DND-41 (cell line): Measurements from ENCODE around the gene DIS3L2.

Experiments used
- ATAC-seq: fragments of 200-7000 bp; cut with Tn5 transposase; 3 replicates; pipeline ENCODE4 v1.9.1; 2021; ENCODE audit warnings: low read depth; ENCODE audit not compliant: insufficient read depth
- DNase-seq: peaks from one replicate; pipeline ENCODE4 v3.0.0-alpha.2; 2020
- H2AFZ ChIP-seq: 2 replicates; pipeline ENCODE4 v1.6.0; 2012; ENCODE audit warnings: low read depth, low read length
- H3K27ac ChIP-seq: 2 replicates; pipeline ENCODE4 v1.5.1; 2012; ENCODE audit warnings: low read length, inconsistent platforms
- H3K27me3 ChIP-seq: fragments of 200-600 bp; sonication (generic); 2 replicates; pipeline ENCODE4 v1.6.0; 2012; ENCODE audit warnings: low read length, mild to moderate bottlenecking, inconsistent platforms; ENCODE audit not compliant: insufficient read depth, poor library complexity
- H3K36me3 ChIP-seq: 2 replicates; pipeline ENCODE4 v1.5.1; 2012; ENCODE audit warnings: low read length, inconsistent platforms; ENCODE audit not compliant: insufficient read depth
- H3K4me1 ChIP-seq: 2 replicates; pipeline ENCODE4 v1.5.1; 2012; ENCODE audit warnings: mild to moderate bottlenecking, low read length; ENCODE audit not compliant: insufficient read depth
- H3K4me2 ChIP-seq: 2 replicates; pipeline ENCODE4 v1.6.0; 2012; ENCODE audit warnings: mild to moderate bottlenecking, moderate library complexity, low read length, inconsistent platforms; ENCODE audit not compliant: insufficient read depth
- H3K4me3 ChIP-seq, 2 experiments: fragments of 200-600 bp in 1 of 2; shearing (Covaris generic) in 1 of 2; 2 replicates each; pipeline ENCODE4 v1.5.1; 2012 to 2016; ENCODE audit warnings: inconsistent platforms in 2 of 2, low read length in 2 of 2, mild to moderate bottlenecking in 2 of 2, low read depth in 1 of 2, moderate library complexity in 1 of 2
- H3K79me2 ChIP-seq: 2 replicates; pipeline ENCODE4 v1.6.0; 2012; ENCODE audit warnings: low read length, inconsistent platforms; ENCODE audit not compliant: insufficient read depth
- H3K9ac ChIP-seq: 2 replicates; pipeline ENCODE4 v1.6.0; 2012; ENCODE audit warnings: low read depth, mild to moderate bottlenecking, inconsistent platforms, low read length, moderate library complexity
- H3K9me3 ChIP-seq: 2 replicates; pipeline ENCODE4 v1.5.1; 2012; ENCODE audit warnings: low read length, moderate library complexity, mild to moderate bottlenecking, inconsistent platforms; ENCODE audit not compliant: insufficient read depth, severe bottlenecking
- H4K20me1 ChIP-seq: 2 replicates; pipeline ENCODE4 v1.6.0; 2012; ENCODE audit warnings: low read length; ENCODE audit not compliant: insufficient read depth
- CTCF ChIP-seq: IDR thresholded peaks from 2 replicates; pipeline ENCODE4 v1.5.1; 2012; ENCODE audit warnings: borderline replicate concordance, low read length, moderate library complexity, mild to moderate bottlenecking; ENCODE audit not compliant: poor library complexity, severe bottlenecking; ENCODE audit errors: extremely low read depth
- EZH2 ChIP-seq: IDR thresholded peaks from 3 replicates; pipeline ENCODE4 v1.6.1; 2012; ENCODE audit warnings: borderline replicate concordance, low read depth, mild to moderate bottlenecking, moderate library complexity, low read length, inconsistent platforms; ENCODE audit not compliant: severe bottlenecking

The DIS3L2 gene

GRCh38 chr2:232120911-232121310 lies 159.4 kb downstream of the DIS3L2 start:
- ATAC-seq (no peak), DNase-seq (no peak)
- Histone ChIP-seq H3K4me1 (no peaks in the 10 kb centered on the region), H2AFZ (no peak overlapping the region), H3K27ac (no peak overlapping the region), H3K9me3 (no peaks in the 10 kb centered on the region), H4K20me1 (no peaks in the 10 kb centered on the region), H3K4me2 (no peak overlapping the region), H3K36me3 (0 out of 2 replicates have a peak, but pooled peaks cover 4% of the 10 kb centered on the region), H3K27me3 (no peaks in the 10 kb centered on the region), H3K4me3 (no peak overlapping the region), H3K79me2 (no peaks in the 10 kb centered on the region), H3K9ac (no peak overlapping the region)
- TF ChIP-seq EZH2 (no peak), CTCF (no peak)

GRCh38 chr2:232124309-232124708 lies 162.8 kb downstream of the DIS3L2 start:
- 0 out of 2 replicates have a peak, but pooled peaks cover 10% of the 10 kb centered on the region for H3K36me3 ChIP-seq
- H3K4me3 ChIP-seq, result no peak overlapping the region
- no peak for TF ChIP-seq EZH2
- TF ChIP-seq CTCF, result no peak
- H3K4me2 ChIP-seq, result no peak overlapping the region
- H3K9me3 ChIP-seq, result no peaks in the 10 kb centered on the region
- H3K27me3 ChIP-seq, result no peaks in the 10 kb centered on the region
- H2AFZ ChIP-seq, result no peak overlapping the region
- H3K4me1 ChIP-seq, result peaks cover under 1% of the 10 kb centered on the region; the same call in 1 of the 2 replicates
- DNase-seq (no peak), ATAC-seq (no peak)
- no peaks in the 10 kb centered on the region for H4K20me1 ChIP-seq
- no peak overlapping the region for H3K27ac ChIP-seq
- no peak overlapping the region for H3K9ac ChIP-seq
- H3K79me2 ChIP-seq, result no peaks in the 10 kb centered on the region

- no peak overlapping the region for H3K27ac ChIP-seq
- H3K4me1 ChIP-seq, result peaks cover 5% of the 10 kb centered on the region
- H3K9ac ChIP-seq, result no peak overlapping the region
- DNase-seq (no peak), ATAC-seq (no peak)
- peaks cover 18% of the 10 kb centered on the region; the same call in 1 of the 2 replicates for H3K36me3 ChIP-seq
- no peak overlapping the region for H3K4me3 ChIP-seq
- H3K79me2 ChIP-seq, result no peaks in the 10 kb centered on the region
- no peaks in the 10 kb centered on the region for H3K9me3 ChIP-seq
- no peaks in the 10 kb centered on the region for H4K20me1 ChIP-seq
- H3K4me2 ChIP-seq, result no peak overlapping the region
- no peak for TF ChIP-seq CTCF
- H3K27me3 ChIP-seq, result no peaks in the 10 kb centered on the region
- H2AFZ ChIP-seq, result no peak overlapping the region
These were observed 165.0 kb downstream of the DIS3L2 start for GRCh38 chr2:232126301-232127099.
